Hepatocyte (in vitro differentiated cells): Measurements from ENCODE around the gene GALNT3. TPM values are rescaled to one million over a fixed set of nuclear protein-coding genes. Genes with fewer than 3 reads are reported as not detected.

Experiments
- DNase-seq: peaks from one replicate; pipeline ENCODE4 v3.0.0-alpha.2; 2016; ENCODE audit warnings: low spot score
- H2AFZ ChIP-seq: fragments of 200-600 bp; sonication (generic); 2 replicates; pipeline ENCODE4 v1.6.0; 2016; ENCODE audit warnings: antibody characterized with exemption, mild to moderate bottlenecking
- H3K27ac ChIP-seq: fragments of 200-600 bp; sonication (generic); 2 replicates; pipeline ENCODE4 v1.5.1; 2016; ENCODE audit warnings: mild to moderate bottlenecking
- H3K27me3 ChIP-seq: fragments of 200-600 bp; sonication (generic); 2 replicates; pipeline ENCODE4 v1.6.1; 2016
- H3K36me3 ChIP-seq: fragments of 200-600 bp; sonication (generic); replicated peaks from 2 replicates; pipeline ENCODE4 v1.5.1; 2016; ENCODE audit warnings: low read depth; ENCODE audit not compliant: insufficient read depth
- H3K4me1 ChIP-seq: fragments of 200-600 bp; sonication (generic); 2 replicates; pipeline ENCODE4 v1.5.1; 2016; ENCODE audit warnings: mild to moderate bottlenecking, moderate library complexity; ENCODE audit not compliant: insufficient read depth
- H3K4me2 ChIP-seq: fragments of 200-600 bp; sonication (generic); 2 replicates; pipeline ENCODE4 v1.6.0; 2016
- H3K4me3 ChIP-seq: fragments of 200-600 bp; sonication (generic); 2 replicates; pipeline ENCODE4 v1.5.1; 2016; ENCODE audit warnings: mild to moderate bottlenecking
- H3K79me2 ChIP-seq: fragments of 200-600 bp; sonication (generic); 2 replicates; pipeline ENCODE4 v1.6.0; 2017; ENCODE audit warnings: mild to moderate bottlenecking
- H3K9me2 ChIP-seq: fragments of 200-600 bp; sonication (generic); replicated peaks from 2 replicates; pipeline ENCODE4 v1.6.0; 2017; ENCODE audit warnings: mild to moderate bottlenecking; ENCODE audit not compliant: insufficient read depth
- H3K9me3 ChIP-seq: fragments of 200-600 bp; sonication (generic); 2 replicates; pipeline ENCODE4 v1.5.1; 2016; ENCODE audit warnings: low read depth, mild to moderate bottlenecking
- H4K20me1 ChIP-seq: fragments of 200-600 bp; sonication (generic); 2 replicates; pipeline ENCODE4 v1.6.0; 2016; ENCODE audit warnings: mild to moderate bottlenecking; ENCODE audit not compliant: insufficient read depth, poor library complexity, severe bottlenecking
- EZH2 ChIP-seq: fragments of 200-600 bp; sonication (generic); IDR thresholded peaks from 2 replicates; pipeline ENCODE4 v1.6.1; 2016; ENCODE audit warnings: antibody characterized with exemption, mild to moderate bottlenecking, borderline replicate concordance
- EZH2phosphoT487 ChIP-seq: fragments of 200-600 bp; sonication (generic); IDR thresholded peaks from one replicate; pipeline ENCODE4 v1.6.1; 2018; ENCODE audit warnings: antibody characterized with exemption, mild to moderate bottlenecking, low read depth, moderate library complexity; ENCODE audit not compliant: unreplicated experiment, severe bottlenecking
- WGBS: methylation state at CpG from one replicate; pipeline ENCODE4 v1.1.6; 2016; ENCODE audit warnings: low lambda C conversion rate; ENCODE audit errors: missing lambda C conversion rate; 5-methylcytosine and 5-hydroxymethylcytosine counted together
- polyA plus RNA-seq: library from polyadenylated mRNA; unstranded; fragments of >200 nt; fragmentation: Nextera tagmentation; extraction: Ambion mirVana; gene quantifications from 2 replicates; pipeline ENCODE4 v1.2.1, GENCODE V29; 2016
- total RNA-seq: library from RNA; depleted of rRNA; stranded (reverse); fragments of >200 nt; gene quantifications from 2 replicates; pipeline ENCODE4 v1.2.3, GENCODE V29; 2014
- TF ChIP-seq, protein P1 (sequence below): fragments of 200-600 bp; sonication (generic); IDR thresholded peaks from 2 replicates; pipeline ENCODE4 v1.5.1; 2016; ENCODE audit warnings: antibody characterized with exemption, mild to moderate bottlenecking; ENCODE audit not compliant: poor library complexity

Gene GALNT3
- total RNA-seq (48.1 and 49.9 TPM in 2 replicates), polyA plus RNA-seq (15.8 and 21.5 TPM in 2 replicates)

DNA sequence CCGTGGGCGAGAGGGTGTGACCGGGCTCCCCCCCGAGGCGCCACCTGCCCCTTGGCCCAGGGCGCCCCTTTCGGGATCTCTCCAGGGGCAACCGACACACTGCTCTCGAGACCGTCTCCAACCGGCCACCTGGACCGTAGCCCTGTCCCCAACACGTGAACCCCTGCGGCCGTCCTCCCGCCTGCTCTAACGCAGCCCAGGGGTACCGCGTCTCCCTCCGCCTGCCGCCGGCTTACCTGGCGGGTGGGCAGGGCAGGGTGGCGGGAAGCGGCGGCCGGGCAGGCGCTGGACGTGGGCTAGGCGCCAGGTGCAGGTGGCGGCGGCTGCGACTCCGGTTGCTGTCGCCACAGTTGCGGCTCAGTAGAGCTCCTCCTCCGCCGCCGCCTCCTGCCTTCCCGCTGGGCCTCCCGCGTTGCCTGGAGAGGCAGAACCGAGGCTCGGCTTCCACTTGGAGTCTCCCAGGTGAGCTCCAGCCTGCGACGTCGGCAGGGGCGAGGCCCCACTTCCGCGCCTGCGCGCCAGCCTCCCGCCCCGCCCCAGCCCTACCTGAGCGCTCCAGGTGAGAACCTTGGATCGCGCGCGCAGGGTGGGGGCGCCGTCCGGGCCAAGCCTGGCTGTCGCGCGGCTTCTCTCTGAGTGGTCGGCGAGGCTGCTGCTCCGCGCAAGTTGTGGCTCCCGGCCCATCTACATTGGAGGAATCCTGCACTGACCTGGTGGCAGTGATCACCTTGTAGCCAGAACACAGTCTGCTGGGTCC lies at the start of gene GALNT3:
TSS of gene GALNT3 (minus strand) at position 469 of the 757 bp plus-strand sequence. CDS start 23,547 bp downstream, outside the sequence.
- TF ChIP-seq EZH2phosphoT487 (no peak), EZH2 (peak; percentile 13)
- TF ChIP-seq, protein P1, sequence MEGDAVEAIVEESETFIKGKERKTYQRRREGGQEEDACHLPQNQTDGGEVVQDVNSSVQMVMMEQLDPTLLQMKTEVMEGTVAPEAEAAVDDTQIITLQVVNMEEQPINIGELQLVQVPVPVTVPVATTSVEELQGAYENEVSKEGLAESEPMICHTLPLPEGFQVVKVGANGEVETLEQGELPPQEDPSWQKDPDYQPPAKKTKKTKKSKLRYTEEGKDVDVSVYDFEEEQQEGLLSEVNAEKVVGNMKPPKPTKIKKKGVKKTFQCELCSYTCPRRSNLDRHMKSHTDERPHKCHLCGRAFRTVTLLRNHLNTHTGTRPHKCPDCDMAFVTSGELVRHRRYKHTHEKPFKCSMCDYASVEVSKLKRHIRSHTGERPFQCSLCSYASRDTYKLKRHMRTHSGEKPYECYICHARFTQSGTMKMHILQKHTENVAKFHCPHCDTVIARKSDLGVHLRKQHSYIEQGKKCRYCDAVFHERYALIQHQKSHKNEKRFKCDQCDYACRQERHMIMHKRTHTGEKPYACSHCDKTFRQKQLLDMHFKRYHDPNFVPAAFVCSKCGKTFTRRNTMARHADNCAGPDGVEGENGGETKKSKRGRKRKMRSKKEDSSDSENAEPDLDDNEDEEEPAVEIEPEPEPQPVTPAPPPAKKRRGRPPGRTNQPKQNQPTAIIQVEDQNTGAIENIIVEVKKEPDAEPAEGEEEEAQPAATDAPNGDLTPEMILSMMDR, result no peak
- WGBS, result 1% methylated on average over 52 of the region's 70 CpGs
- DNase-seq, result peak; percentile 94
- Histone ChIP-seq H3K4me3 (peak within 1 kb of the TSS; percentile 62), H3K27ac (peak within 1 kb of the TSS; percentile 95), H3K4me1 (no peaks in the 10 kb centered on the region), H4K20me1 (no peaks in the 10 kb centered on the region), H2AFZ (peak within 1 kb of the TSS; percentile 74), H3K79me2 (peaks cover 32% of the 10 kb centered on the region), H3K9me2 (no peaks in the 10 kb centered on the region), H3K36me3 (no peaks in the 10 kb centered on the region), H3K27me3 (no peaks in the 10 kb centered on the region), H3K9me3 (no peaks in the 10 kb centered on the region), H3K4me2 (peak within 1 kb of the TSS; percentile 85)

DNA sequence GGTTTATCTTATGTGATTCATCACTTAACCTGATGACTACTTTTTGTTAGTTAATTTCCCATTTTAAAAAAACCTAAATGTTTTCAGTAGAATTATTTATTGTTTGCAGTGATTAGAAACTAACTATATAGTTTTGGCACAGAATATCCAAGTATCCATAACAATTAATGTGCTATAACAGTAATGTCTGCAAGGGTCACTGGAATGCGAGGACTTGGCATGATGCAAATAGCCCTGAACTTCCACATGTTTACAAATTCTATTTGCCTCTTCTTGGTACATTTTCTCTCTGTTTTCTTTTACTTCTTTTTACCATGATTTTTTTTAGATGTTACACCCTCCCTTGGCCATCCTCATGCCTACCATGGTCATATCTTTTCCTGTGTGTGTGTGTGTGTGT lies 49.3 kb upstream of the GALNT3 start:
- Histone ChIP-seq H3K4me1 (no peaks in the 10 kb centered on the region), H3K4me2 (no peak overlapping the region), H4K20me1 (no peaks in the 10 kb centered on the region), H3K79me2 (no peaks in the 10 kb centered on the region), H3K4me3 (no peak overlapping the region), H3K27ac (no peak overlapping the region), H3K36me3 (no peaks in the 10 kb centered on the region), H3K9me2 (no peaks in the 10 kb centered on the region), H3K27me3 (no peaks in the 10 kb centered on the region), H2AFZ (no peak overlapping the region), H3K9me3 (no peaks in the 10 kb centered on the region)
- WGBS, result 80% methylated on average over 1 of the region's 1 CpG
- TF ChIP-seq EZH2, result no peak
- no peak for TF ChIP-seq EZH2phosphoT487
- TF ChIP-seq, protein P1, result no peak
- DNase-seq, result no peak

DNA sequence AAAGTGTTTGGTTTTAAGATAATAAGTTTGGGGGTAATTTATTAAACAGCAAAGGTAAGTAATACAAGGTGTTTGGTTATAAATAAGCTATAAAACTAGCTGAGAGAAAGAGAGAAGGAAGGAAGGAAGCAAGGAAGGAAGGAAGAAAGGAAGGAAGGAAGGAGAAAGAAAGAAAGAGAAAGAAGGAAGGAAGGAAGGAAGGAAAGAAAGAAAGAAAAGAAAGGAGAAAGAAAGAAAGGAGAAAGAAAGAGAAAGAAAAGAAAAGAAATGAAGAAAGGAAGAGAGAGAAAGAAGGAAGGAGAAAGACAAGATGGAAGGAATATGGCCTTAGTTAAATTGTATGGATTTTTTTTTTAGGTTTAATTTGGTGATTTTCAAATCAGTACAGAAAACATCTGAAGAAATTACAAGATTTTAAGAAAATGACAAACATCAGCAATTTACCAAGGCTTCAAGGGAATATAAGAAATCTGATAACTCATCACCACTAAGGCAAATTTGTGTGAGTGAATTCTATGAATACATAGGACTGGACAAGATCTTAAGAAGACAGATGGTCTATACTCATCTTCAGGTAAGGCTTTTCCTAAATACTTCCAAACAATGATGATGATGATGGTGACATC lies 46.4 kb upstream of the GALNT3 start:
- DNase-seq, result no peak
- Histone ChIP-seq H3K9me3 (no peaks in the 10 kb centered on the region), H4K20me1 (no peaks in the 10 kb centered on the region), H3K4me1 (no peaks in the 10 kb centered on the region), H2AFZ (no peak overlapping the region), H3K9me2 (no peaks in the 10 kb centered on the region), H3K36me3 (no peaks in the 10 kb centered on the region), H3K4me3 (no peak overlapping the region), H3K27ac (no peak overlapping the region), H3K27me3 (no peaks in the 10 kb centered on the region), H3K4me2 (no peak overlapping the region), H3K79me2 (no peaks in the 10 kb centered on the region)
- TF ChIP-seq EZH2 (no peak), EZH2phosphoT487 (no peak)
- TF ChIP-seq, protein P1, result no peak
